GM19397 (cell line): Measurements from ENCODE around the gene OR10G3.
"Not testable (repeated sequence)": the region's sequence is repeated elsewhere in the genome, so short reads cannot be mapped to it uniquely, and the experiment has no call there.

ENCODE experiments used
- ATAC-seq: cut with Tn5 transposase; IDR thresholded peaks from one replicate; pipeline ENCODE4 v1.9.1; 2021; ENCODE audit warnings: mild to moderate bottlenecking, moderate library complexity; ENCODE audit not compliant: unreplicated experiment

The OR10G3 gene

DNA sequence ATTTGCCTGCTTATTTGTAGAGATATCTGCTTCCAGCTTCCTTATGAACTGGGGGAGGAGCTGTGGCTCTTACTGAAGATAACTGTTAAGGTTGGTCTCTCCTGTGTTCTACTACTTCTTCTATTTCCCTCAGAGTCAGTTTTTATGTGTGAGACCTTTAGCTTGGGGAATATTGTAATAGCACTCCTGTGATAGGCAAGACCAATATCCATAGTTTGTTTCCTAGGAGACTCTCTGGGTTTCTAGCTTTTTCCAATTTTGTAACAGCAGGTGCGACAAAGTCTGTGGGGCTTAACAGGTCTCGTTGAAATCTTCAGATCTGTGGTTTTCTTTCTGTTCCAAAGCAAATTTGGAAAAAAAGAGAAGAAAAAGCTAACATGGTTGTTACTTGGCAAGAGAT is at the start of gene OR10G3:
OR10G3 (minus strand) TSS at position 101 of the 400 bp plus-strand sequence. CDS start 9,332 bp downstream, outside the sequence.
- ATAC-seq = no peak

DNA sequence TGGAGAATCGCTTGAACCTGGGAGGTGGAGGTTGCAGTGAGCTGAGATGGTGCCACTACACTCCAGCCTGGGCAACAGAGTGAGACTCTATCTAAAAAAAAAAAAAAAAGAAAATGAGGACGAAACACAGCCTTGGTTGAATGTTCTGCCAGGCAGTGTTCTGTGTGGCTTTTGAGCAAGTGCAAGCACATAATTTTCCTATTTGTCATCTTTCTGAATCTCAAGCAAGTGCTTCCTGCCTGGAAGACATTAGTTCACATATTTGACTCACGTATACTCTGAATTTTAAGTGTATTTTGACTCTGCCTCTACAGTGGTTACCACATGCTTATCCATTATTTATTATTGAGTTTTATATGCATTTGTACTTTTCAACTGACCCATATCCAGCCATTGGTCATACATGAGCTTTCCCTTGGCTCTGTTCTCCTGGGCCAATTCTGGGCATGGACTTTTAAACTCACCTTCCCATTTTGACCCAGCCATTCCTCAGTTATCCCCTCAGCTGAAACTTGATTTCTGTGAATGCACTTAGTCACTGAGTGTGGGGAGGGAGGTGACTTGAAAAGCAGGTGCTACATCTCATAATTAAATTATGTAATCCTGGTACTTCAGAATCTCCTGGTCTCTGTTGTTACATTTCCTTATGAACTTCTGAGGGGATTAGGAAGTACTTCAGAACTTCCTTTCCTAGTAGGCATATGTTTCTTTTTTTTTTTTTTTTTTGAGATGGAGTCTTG is 46.8 kb upstream of the OR10G3 start:
- no peak for ATAC-seq

DNA sequence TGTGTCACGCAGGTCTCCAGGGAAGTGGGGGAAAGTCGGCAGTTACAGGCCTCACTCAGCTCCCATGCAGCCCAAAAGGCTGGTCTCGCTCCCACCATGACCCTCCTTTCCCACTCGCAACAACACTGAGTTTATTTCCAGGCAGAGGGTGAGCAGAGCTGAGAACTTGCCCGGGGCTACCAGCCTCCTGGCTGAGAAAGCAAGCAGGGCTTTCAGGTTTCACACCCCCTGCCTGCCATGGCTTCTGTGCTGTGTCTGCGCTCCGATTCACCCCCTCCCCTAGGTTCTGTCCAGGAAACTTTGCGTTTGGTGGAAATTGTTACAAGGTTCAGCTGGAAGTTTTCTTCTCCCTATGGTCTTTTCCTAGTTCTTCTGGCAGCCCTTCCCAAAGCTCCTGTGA is 37.7 kb upstream of the OR10G3 start:
- no peak for ATAC-seq

GRCh38 chr14:21614240-21614639 is 34.4 kb upstream of the OR10G3 start:
- no peak for ATAC-seq

DNA sequence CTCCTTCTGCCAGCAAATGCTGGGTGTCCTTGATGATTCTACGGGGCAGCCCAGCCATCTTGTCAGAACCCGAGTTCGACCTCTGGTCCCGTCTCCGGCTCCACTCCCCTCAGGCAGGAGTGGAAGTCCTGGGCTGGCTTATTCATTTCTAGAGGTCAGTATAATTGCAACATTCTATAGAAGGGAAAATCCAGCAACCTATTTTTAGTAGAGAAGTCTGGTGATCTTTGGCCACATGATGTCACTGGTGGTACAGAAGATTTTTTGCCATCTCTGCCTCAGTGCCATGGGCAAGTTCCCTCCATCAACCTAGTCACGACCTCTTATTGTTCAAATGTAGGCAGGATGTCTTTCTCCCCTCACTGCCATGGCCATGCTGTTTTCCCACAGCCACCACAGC is 32.4 kb upstream of the OR10G3 start:
- ATAC-seq = no peak

DNA sequence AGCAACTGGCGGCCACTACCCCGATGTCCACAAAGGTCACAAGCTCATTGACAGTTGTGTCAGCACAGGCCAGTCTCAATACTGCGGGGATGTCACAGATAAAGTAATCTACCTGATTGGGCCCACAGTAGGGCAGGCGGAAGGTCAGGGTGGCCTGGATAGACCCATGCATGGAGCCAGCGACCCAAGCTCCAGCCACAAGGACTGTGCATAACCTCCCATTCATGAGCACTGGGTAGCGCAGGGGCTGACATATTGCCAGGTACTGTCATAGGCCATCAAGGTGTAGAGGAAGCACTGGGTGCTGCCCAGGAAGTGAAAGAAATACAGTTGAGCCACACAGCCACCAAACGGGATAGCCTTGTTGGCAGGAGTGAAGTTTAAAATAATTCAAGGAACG is 22.3 kb upstream of the OR10G3 start:
- not testable (repeated sequence) for ATAC-seq

DNA sequence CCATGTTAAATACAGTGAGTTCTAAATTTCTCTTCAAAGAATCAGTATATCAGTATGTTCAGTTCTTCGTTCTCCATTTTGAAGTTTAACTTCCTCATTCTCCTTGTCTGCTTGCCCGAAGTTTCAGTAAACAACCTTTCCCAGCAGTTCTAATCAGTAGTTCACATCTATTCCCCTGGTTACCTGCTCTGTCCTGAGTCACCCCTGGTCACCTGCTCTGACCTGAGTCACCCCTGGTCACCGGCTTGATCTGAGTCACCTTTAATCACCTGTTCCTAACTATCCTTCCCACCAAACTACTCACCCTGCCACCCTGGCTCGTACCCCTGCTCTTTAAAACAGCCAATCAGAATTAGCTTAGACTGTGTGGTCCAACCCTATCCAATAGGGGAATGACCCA is 9.4 kb upstream of the OR10G3 start:
- ATAC-seq = no peak

- no peak for ATAC-seq
Measured at GRCh38 chr14:21575661-21576060, 4.2 kb downstream of the OR10G3 start.

DNA sequence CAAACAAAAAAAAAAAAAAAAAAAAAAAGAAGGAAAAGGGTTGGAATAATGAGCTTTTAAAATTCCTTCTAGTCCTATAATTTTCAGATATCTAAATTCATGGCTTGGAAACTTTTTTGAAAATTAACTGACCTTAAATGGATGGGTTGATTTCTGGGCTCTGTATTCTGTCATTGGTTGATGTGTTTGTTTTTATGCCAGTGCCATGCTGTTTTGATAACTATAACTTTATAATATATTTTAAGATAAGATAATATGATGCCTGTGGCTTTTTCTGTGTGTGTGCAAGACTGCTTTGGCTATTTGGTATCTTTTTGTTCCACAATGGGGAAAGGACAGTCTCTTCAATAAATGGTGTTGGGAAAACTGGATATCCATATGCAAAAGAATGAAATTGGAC is 7.3 kb downstream of the OR10G3 start:
- ATAC-seq = no peak

DNA sequence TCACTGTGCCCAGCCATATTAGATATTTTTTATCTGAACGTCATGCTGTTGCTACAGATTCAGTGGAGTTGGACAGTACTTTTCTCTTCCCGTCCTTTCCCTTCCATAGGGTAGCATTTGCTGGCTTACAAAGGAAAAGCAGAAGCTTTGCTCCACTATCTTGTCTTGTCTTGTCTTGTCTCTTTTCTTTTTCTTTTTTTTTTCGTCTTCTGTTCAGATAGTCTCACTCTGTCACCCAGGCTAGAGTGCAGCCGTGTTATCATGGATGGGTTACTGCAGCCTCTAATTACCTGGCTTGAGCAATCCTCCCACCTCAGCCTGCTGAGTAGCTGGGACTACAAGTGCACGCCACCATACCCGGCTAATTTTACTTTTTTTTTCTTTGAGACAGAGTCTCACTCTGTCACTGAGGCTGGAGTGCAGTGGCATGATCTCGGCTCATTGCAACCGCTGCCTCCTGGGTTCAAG is 21.1 kb downstream of the OR10G3 start:
- ATAC-seq = no peak

GRCh38 chr14:21557084-21557901 is 22.6 kb downstream of the OR10G3 start:
- ATAC-seq = no peak

- ATAC-seq = no peak
Measured at GRCh38 chr14:21556378-21557083, 23.3 kb downstream of the OR10G3 start.

DNA sequence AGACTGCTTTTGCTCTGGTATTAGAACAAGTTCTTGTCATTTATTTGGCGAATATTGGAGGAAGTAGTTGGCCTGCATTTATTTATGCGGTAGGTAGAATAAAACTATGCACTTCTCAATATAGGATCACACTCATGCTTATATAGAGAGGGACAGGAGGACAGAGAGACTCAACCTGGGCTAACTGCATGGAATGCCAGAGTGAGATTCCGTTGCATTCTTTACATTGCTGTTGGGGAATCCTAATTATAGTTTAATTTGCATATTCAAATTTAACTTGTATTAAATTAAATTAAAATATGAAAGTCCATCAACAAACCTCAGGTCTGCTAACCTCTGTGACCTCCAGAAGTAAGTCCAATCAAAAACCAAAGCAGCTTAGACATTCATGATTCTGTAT is 26.6 kb downstream of the OR10G3 start:
- no peak for ATAC-seq

DNA sequence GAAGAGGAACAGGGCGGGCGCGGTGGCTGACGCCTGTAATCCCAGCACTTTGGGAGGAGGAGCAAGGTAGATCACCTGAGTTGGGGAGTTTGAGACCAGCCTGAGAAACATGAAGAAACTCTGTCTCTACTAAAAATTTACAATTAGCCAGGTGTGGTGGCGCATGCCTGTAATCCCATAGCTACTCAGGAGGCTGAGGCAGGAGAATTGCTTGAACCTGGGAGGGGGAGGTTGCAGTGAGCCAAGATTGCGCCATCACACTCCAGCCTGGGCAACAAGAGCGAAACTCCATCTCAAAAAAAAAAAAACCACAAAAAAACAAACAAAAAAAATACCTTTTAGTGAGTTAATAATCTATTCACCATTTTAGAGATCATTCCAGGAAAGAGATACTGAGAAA is 35.3 kb downstream of the OR10G3 start:
- ATAC-seq = not testable (repeated sequence)

DNA sequence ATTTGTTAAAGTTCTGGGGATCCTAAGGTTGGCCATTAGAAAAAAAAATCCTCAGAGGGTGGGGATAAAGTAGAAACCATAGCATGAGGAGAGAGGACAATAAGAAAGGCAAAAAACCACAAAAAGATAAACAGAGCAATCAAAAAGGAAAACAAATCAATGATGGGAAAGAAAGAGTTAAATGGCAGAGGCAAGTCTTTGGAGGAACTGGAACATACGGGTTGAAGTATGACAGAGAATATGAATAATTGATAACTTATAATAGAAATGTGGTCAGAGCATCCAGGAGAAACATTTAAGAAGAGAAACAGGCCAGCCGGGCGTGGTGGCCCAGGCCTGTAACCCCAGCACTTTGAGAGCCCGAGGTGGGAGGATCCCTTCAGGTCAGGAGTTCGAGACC is 35.9 kb downstream of the OR10G3 start:
- no peak for ATAC-seq

DNA sequence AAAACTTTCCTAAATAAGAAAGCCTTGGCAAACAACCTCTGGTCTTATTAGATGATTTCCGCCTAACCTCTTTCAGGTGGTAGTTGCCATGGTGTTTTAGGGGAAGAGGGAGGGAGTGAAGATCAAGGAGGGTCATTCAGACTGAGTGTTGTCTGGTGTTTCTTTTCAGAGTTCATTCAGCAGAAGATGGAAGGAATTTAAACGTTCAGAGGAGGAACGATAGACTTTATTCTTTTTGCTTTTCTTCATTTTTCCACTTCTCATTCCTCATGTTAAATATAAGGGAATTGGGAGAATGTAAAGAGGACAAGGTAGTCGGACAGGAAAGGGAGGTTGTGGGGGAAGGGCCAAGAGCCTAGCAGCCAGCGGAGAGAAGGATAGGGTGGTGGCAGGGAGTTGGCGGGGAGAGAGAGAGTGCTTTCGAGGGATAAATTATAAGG is 36.3 kb downstream of the OR10G3 start:
- ATAC-seq = no peak

GRCh38 chr14:21541413-21542074 is 38.3 kb downstream of the OR10G3 start:
- no peak for ATAC-seq

DNA sequence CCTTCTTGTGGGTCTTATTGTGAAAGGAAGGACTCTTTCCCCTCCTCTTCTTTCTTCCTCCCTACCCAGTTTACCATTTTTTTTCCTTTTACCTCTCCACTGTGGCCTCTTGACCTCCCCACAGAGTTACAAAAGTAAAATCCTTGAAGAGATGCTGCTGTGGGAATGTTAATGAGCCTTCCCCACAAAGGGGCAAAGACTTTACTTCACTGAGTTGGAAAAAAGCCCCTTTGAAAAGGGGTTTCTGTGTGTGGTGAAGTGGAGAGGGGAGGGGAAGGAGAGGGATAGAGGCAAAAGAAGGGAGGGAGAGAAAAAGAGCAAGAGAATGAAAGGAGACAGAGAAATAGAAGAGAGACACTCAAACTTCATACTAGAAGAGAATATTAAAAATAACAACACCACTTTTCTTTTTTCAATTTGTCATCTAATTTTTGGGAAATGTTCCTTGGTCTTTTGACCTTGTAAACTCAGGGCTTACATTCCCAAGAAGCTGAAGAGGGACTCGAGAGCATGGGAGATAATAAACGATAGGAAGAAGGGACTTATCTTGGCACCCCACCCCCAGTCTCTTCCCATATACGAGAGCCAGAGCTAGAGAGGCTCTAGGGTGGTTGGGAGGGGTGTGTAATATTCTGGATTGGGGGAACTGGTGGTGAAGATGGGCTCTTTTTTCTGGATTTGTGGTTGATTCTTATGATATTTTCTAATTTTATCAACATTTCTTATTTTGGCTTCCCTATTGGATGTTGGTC is 40.5 kb downstream of the OR10G3 start:
- ATAC-seq = no peak

DNA sequence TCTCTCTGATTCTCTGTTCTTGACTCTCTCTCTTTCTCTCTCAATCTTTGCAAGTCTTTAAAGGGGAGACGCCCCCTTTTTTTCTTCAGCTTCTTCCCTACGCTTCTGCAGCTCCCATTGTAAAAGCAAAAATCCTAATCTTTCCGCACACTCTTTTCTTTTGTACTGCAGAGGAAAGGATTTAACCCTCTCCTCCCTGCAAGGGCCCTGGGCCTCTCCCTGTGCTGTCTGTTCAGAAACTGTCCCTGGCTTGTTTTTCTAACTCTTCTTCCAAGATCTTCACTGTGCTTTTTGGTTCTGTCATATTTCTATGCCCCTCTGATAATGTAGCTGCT is 42.8 kb downstream of the OR10G3 start:
- no peak for ATAC-seq

GRCh38 chr14:21536418-21537089 is 43.3 kb downstream of the OR10G3 start:
- ATAC-seq = no peak
